A549 (cell line): Measurements from ENCODE around the gene NSL1. TPM values are rescaled to one million over a fixed set of nuclear protein-coding genes. Genes with fewer than 3 reads are reported as not detected.

Experiments used
- BHLHE40 ChIP-seq: IDR thresholded peaks from 2 replicates; pipeline ENCODE4 v1.6.1; 2012; ENCODE audit warnings: low read depth, low read length, inconsistent platforms
- CBX2 ChIP-seq: fragments of 200-600 bp; sonication (generic); IDR thresholded peaks from 2 replicates; pipeline ENCODE4 v1.6.1; 2016; ENCODE audit warnings: low read depth, mild to moderate bottlenecking, borderline replicate concordance
- CBX8 ChIP-seq: fragments of 200-600 bp; sonication (generic); IDR thresholded peaks from 2 replicates; pipeline ENCODE4 v1.6.1; 2016
- CHD2 ChIP-seq: fragments of 150-350 bp; IDR thresholded peaks from 2 replicates; pipeline ENCODE4 v1.6.1; 2014; ENCODE audit warnings: low read length; ENCODE audit not compliant: partially characterized antibody
- EHF ChIP-seq: fragments of 250-450 bp; sonication (Bioruptor Pico); IDR thresholded peaks from 2 replicates; pipeline ENCODE4 v1.5.0; 2020; ENCODE audit warnings: mild to moderate bottlenecking
- FOSB ChIP-seq: fragments of 250-450 bp; sonication (Bioruptor Pico); IDR thresholded peaks from 2 replicates; pipeline ENCODE4 v1.5.0; 2020; ENCODE audit warnings: mild to moderate bottlenecking, moderate library complexity
- GATA3 ChIP-seq: IDR thresholded peaks from 2 replicates; pipeline ENCODE4 v1.6.1; 2012; ENCODE audit warnings: borderline replicate concordance
- HDAC2 ChIP-seq: fragments of 200-600 bp; sonication (generic); IDR thresholded peaks from 2 replicates; pipeline ENCODE4 v1.6.1; 2016
- HOXB13 ChIP-seq: fragments of 250-450 bp; sonication (Bioruptor Pico); IDR thresholded peaks from 2 replicates; pipeline ENCODE4 v1.5.0; 2020; ENCODE audit warnings: low read depth, mild to moderate bottlenecking, moderate library complexity
- HOXB5 ChIP-seq: fragments of 250-450 bp; sonication (Bioruptor Pico); IDR thresholded peaks from 2 replicates; pipeline ENCODE4 v1.5.0; 2020; ENCODE audit warnings: mild to moderate bottlenecking, moderate library complexity
- JUN ChIP-seq, 2 experiments: fragments of >200 bp; sonication (Bioruptor Twin); formaldehyde crosslinking; IDR thresholded peaks; 2 replicates in 1 of 2; 3 replicates in 1 of 2; pipeline ENCODE4 v1.6.1; 2016 to 2017
- JUNB ChIP-seq: fragments of >200 bp; sonication (Bioruptor Twin); formaldehyde crosslinking; IDR thresholded peaks from 2 replicates; pipeline ENCODE4 v1.6.1; 2016
- MAFK ChIP-seq: fragments of 450-650 bp; IDR thresholded peaks from 2 replicates; pipeline ENCODE4 v1.6.1; 2014; ENCODE audit not compliant: partially characterized antibody
- MYC ChIP-seq: IDR thresholded peaks from 2 replicates; pipeline ENCODE4 v1.6.1; 2012; ENCODE audit warnings: mild to moderate bottlenecking, inconsistent platforms, low read length, improper control_type of control experiment, borderline replicate concordance
- NPAS2 ChIP-seq: fragments of 250-450 bp; sonication (Bioruptor Pico); IDR thresholded peaks from 2 replicates; pipeline ENCODE4 v1.8.0; 2022; ENCODE audit warnings: mild to moderate bottlenecking, moderate library complexity, borderline replicate concordance
- POLR2AphosphoS2 ChIP-seq: conservative IDR thresholded peaks from 2 replicates; pipeline ENCODE4 v1.6.1; 2012; ENCODE audit warnings: low read length, improper control_type of control experiment, inconsistent platforms
- RARB ChIP-seq: fragments of 250-450 bp; sonication (Bioruptor Pico); IDR thresholded peaks from 2 replicates; pipeline ENCODE4 v1.8.0; 2021; ENCODE audit warnings: mild to moderate bottlenecking, moderate library complexity
- RCOR1 ChIP-seq: fragments of 150-350 bp; IDR thresholded peaks from 2 replicates; pipeline ENCODE4 v1.6.1; 2014; ENCODE audit warnings: antibody characterized with exemption, low read length, low read depth
- RFX5 ChIP-seq: fragments of 450-650 bp; IDR thresholded peaks from 2 replicates; pipeline ENCODE4 v1.7.1; 2014; ENCODE audit warnings: antibody characterized with exemption, mild to moderate bottlenecking, moderate library complexity
- SREBF2 ChIP-seq: fragments of 450-650 bp; IDR thresholded peaks from 2 replicates; pipeline ENCODE4 v1.6.1; 2014; ENCODE audit warnings: mild to moderate bottlenecking, moderate library complexity
- ZC3H11A ChIP-seq: fragments of 450-650 bp; IDR thresholded peaks from 2 replicates; pipeline ENCODE4 v1.6.1; 2014; ENCODE audit warnings: antibody characterized with exemption, mild to moderate bottlenecking
- polyA plus RNA-seq, 4 experiments: library from polyadenylated mRNA; depleted of rRNA in 3 of 4; stranded (reverse); fragments of >200 nt; fragmentation: RNase III in 1 of 4; extraction: RNeasy Plus Mini Kit Qiagen cat#74134 plus additional on column Dnase treatment in 1 of 4; gene quantifications; 2 replicates in 3 of 4; 3 replicates in 1 of 4; pipeline ENCODE4 v1.2.3, GENCODE V29; 2011 to 2017
- TF ChIP-seq, protein P1 (sequence below): fragments of 250-450 bp; sonication (Bioruptor Pico); IDR thresholded peaks from 2 replicates; pipeline ENCODE4 v1.5.0; 2020; ENCODE audit warnings: low read depth, mild to moderate bottlenecking, moderate library complexity
- TF ChIP-seq, protein P2 (sequence below): fragments of 200-600 bp; sonication (generic); IDR thresholded peaks from 2 replicates; pipeline ENCODE4 v1.6.1; 2016; ENCODE audit warnings: antibody characterized with exemption, mild to moderate bottlenecking, moderate library complexity
- TF ChIP-seq, protein P3 (sequence below): fragments of 450-650 bp; IDR thresholded peaks from 2 replicates; pipeline ENCODE4 v1.6.1; 2014; ENCODE audit warnings: antibody characterized with exemption
- TF ChIP-seq, protein P4 (sequence below): fragments of 250-450 bp; sonication (Bioruptor Pico); IDR thresholded peaks from 2 replicates; pipeline ENCODE4 v1.5.0; 2021; ENCODE audit warnings: mild to moderate bottlenecking, moderate library complexity, borderline replicate concordance
- TF ChIP-seq, protein P5 (sequence below): fragments of >200 bp; sonication (Bioruptor Twin); formaldehyde crosslinking; IDR thresholded peaks from 3 replicates; pipeline ENCODE4 v1.5.1; 2016
- TF ChIP-seq, protein P6 (sequence below): IDR thresholded peaks from 2 replicates; pipeline ENCODE4 v1.6.1; 2012
- TF ChIP-seq, protein P7 (sequence below): fragments of >200 bp; sonication (Bioruptor Twin); formaldehyde crosslinking; IDR thresholded peaks from 3 replicates; pipeline ENCODE4 v1.6.1; 2016

Gene NSL1
- polyA plus RNA-seq, 2 of the 4 experiments (the other 2 are of a cell fraction), result 44.9 to 47.9 TPM

DNA sequence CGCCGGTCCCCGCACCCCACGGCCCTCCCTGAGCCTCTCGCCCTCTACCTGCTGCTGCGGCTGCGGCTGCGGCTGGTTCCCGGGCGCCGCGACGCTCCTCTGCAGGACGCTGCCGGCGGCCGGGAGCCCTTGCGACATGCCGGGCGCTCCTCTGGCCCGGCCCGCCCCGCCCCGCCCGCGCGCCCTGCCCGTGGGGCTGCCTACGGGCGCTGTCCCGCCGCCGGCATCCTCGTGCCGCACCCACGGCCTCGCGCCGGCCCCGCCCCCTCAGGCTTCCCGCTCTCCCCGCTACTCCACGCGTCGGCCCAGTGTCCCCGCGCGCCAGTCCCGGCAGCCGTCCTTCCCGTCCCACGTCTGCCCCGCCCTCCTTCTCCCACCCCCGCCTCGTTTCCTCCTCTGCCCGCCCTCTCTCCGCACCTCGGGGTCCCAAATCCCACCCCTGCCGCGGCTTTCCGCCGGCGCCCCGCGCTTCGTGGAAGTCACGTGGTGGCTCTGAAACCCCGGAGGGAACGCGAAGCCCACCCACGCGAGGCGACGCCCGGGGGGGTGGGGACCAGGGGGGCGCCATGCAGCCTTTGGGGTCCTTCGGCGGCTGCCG lies 91.9 kb downstream of the NSL1 start, which contains the start of gene BATF3 (continued):
- TF ChIP-seq, protein P1, sequence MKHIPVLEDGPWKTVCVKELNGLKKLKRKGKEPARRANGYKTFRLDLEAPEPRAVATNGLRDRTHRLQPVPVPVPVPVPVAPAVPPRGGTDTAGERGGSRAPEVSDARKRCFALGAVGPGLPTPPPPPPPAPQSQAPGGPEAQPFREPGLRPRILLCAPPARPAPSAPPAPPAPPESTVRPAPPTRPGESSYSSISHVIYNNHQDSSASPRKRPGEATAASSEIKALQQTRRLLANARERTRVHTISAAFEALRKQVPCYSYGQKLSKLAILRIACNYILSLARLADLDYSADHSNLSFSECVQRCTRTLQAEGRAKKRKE, result no peak
- TF ChIP-seq HOXB5 (CRISPR knock-in tag) (no peak), RFX5 (no peak), CHD2 (no peak), HOXB13 (CRISPR knock-in tag) (no peak), MYC (no peak), CBX2 (no peak), SREBF2 (no peak), RARB (CRISPR knock-in tag) (no peak), JUN (IDR thresholded peaks at IDR 0.05) (peak in 1 of 2 experiments; percentile 3; a peak in 1 of 5 replicates), FOSB (CRISPR knock-in tag) (no peak), ZC3H11A (no peak), NPAS2 (CRISPR knock-in tag) (no peak), GATA3 (no peak), MAFK (no peak), JUNB (no peak), BHLHE40 (no peak), POLR2AphosphoS2 (no peak), HDAC2 (no peak), EHF (CRISPR knock-in tag) (no peak), RCOR1 (no peak), CBX8 (no peak)
- TF ChIP-seq, protein P2, sequence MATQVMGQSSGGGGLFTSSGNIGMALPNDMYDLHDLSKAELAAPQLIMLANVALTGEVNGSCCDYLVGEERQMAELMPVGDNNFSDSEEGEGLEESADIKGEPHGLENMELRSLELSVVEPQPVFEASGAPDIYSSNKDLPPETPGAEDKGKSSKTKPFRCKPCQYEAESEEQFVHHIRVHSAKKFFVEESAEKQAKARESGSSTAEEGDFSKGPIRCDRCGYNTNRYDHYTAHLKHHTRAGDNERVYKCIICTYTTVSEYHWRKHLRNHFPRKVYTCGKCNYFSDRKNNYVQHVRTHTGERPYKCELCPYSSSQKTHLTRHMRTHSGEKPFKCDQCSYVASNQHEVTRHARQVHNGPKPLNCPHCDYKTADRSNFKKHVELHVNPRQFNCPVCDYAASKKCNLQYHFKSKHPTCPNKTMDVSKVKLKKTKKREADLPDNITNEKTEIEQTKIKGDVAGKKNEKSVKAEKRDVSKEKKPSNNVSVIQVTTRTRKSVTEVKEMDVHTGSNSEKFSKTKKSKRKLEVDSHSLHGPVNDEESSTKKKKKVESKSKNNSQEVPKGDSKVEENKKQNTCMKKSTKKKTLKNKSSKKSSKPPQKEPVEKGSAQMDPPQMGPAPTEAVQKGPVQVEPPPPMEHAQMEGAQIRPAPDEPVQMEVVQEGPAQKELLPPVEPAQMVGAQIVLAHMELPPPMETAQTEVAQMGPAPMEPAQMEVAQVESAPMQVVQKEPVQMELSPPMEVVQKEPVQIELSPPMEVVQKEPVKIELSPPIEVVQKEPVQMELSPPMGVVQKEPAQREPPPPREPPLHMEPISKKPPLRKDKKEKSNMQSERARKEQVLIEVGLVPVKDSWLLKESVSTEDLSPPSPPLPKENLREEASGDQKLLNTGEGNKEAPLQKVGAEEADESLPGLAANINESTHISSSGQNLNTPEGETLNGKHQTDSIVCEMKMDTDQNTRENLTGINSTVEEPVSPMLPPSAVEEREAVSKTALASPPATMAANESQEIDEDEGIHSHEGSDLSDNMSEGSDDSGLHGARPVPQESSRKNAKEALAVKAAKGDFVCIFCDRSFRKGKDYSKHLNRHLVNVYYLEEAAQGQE, result 0 out of 2 replicates have a peak, but pooled peaks have one; percentile 15
- TF ChIP-seq, protein P3, sequence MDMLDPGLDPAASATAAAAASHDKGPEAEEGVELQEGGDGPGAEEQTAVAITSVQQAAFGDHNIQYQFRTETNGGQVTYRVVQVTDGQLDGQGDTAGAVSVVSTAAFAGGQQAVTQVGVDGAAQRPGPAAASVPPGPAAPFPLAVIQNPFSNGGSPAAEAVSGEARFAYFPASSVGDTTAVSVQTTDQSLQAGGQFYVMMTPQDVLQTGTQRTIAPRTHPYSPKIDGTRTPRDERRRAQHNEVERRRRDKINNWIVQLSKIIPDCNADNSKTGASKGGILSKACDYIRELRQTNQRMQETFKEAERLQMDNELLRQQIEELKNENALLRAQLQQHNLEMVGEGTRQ, result peak; percentile 68
- TF ChIP-seq, protein P4, sequence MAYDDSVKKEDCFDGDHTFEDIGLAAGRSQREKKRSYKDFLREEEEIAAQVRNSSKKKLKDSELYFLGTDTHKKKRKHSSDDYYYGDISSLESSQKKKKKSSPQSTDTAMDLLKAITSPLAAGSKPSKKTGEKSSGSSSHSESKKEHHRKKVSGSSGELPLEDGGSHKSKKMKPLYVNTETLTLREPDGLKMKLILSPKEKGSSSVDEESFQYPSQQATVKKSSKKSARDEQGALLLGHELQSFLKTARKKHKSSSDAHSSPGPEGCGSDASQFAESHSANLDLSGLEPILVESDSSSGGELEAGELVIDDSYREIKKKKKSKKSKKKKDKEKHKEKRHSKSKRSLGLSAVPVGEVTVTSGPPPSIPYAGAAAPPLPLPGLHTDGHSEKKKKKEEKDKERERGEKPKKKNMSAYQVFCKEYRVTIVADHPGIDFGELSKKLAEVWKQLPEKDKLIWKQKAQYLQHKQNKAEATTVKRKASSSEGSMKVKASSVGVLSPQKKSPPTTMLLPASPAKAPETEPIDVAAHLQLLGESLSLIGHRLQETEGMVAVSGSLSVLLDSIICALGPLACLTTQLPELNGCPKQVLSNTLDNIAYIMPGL, result no peak
- TF ChIP-seq, protein P5, sequence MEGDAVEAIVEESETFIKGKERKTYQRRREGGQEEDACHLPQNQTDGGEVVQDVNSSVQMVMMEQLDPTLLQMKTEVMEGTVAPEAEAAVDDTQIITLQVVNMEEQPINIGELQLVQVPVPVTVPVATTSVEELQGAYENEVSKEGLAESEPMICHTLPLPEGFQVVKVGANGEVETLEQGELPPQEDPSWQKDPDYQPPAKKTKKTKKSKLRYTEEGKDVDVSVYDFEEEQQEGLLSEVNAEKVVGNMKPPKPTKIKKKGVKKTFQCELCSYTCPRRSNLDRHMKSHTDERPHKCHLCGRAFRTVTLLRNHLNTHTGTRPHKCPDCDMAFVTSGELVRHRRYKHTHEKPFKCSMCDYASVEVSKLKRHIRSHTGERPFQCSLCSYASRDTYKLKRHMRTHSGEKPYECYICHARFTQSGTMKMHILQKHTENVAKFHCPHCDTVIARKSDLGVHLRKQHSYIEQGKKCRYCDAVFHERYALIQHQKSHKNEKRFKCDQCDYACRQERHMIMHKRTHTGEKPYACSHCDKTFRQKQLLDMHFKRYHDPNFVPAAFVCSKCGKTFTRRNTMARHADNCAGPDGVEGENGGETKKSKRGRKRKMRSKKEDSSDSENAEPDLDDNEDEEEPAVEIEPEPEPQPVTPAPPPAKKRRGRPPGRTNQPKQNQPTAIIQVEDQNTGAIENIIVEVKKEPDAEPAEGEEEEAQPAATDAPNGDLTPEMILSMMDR, result no peak
- TF ChIP-seq, protein P6, sequence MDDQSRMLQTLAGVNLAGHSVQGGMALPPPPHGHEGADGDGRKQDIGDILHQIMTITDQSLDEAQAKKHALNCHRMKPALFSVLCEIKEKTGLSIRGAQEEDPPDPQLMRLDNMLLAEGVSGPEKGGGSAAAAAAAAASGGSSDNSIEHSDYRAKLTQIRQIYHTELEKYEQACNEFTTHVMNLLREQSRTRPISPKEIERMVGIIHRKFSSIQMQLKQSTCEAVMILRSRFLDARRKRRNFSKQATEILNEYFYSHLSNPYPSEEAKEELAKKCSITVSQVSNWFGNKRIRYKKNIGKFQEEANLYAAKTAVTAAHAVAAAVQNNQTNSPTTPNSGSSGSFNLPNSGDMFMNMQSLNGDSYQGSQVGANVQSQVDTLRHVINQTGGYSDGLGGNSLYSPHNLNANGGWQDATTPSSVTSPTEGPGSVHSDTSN, result no peak
- TF ChIP-seq, protein P7, sequence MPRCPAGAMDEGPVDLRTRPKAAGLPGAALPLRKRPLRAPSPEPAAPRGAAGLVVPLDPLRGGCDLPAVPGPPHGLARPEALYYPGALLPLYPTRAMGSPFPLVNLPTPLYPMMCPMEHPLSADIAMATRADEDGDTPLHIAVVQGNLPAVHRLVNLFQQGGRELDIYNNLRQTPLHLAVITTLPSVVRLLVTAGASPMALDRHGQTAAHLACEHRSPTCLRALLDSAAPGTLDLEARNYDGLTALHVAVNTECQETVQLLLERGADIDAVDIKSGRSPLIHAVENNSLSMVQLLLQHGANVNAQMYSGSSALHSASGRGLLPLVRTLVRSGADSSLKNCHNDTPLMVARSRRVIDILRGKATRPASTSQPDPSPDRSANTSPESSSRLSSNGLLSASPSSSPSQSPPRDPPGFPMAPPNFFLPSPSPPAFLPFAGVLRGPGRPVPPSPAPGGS, result no peak
